Mammary microvascular endothelial cell (primary cell): Measurements from ENCODE around the gene TACO1. TPM values are rescaled to one million over a fixed set of nuclear protein-coding genes. Genes with fewer than 3 reads are reported as not detected.

Source experiments
- total RNA-seq: library from RNA; depleted of rRNA; stranded (reverse); fragments of >200 nt; gene quantifications from 2 replicates; pipeline ENCODE4 v1.2.3, GENCODE V29; 2015

Gene TACO1
- 26.3 and 31.8 TPM in 2 replicates for total RNA-seq

DNA sequence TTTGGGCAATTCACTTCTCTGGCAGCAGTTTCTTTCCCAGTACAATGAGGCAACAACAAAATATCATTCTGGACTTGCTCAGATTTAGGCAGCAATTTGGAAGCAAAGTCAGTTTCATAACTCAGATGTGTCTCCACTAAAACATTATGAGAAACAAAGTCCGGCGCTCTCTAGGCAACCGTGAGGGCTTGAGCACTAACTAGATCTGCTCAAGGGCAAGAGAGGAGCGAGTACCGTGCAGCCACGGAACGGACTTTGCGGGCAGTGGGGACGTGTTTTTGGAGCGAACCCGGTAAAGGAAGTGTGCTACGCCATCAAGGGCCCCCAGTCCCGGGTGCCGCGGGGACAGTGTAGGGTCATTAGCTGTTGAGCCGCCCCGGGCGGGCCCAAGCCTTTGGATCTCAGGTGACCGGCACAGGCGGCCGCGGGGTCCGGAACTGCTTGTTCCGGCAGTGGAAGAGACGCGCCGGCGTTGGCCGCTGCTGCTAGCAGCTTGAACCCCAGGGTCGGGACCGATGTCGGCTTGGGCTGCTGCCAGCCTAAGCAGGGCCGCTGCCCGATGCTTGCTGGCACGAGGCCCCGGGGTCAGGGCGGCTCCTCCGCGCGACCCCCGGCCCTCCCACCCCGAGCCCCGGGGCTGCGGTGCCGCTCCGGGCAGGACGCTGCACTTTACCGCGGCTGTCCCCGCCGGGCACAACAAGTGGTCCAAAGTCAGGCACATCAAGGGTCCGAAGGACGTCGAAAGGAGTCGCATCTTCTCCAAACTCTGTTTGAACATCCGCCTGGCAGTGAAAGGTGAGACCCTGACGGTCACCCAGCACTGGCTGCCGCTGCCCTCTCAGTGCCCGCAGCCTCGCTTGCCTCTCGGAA lies at the start of gene TACO1:
Gene TACO1 (plus strand): TSS at position 327 of the 870 bp plus-strand sequence. CDS start 189 bp downstream, at position 516.

GRCh38 chr17:63621684-63622573 lies 21.2 kb downstream of the TACO1 start, which contains the start of gene MAP3K3:
Gene MAP3K3 (plus strand): TSS chr17:63622417. CDS start chr17:63622760, 343 bp downstream.

Other genes with a start within 250 kb of the TACO1 start
- 13.3 and 18.6 TPM in 2 replicates for gene CYB561, start 154.6 kb upstream of the TACO1 start, total RNA-seq
- 13.5 and 15.8 TPM in 2 replicates for gene ACE, start 123.8 kb upstream of the TACO1 start, total RNA-seq
- 0.13 TPM in 1 of 2 replicates, not detected in the other for gene KCNH6, start 77.5 kb upstream of the TACO1 start, total RNA-seq
- 41.3 and 43.4 TPM in 2 replicates for gene DCAF7, start 50.4 kb upstream of the TACO1 start, total RNA-seq
- 48.4 and 57.5 TPM in 2 replicates for gene MAP3K3, start 21.5 kb downstream of the TACO1 start, total RNA-seq
- 30.8 and 53.5 TPM in 2 replicates for gene LIMD2, start 99.2 kb downstream of the TACO1 start, total RNA-seq
- 21.0 and 23.1 TPM in 2 replicates for gene STRADA, start 140.9 kb downstream of the TACO1 start, total RNA-seq
- gene CCDC47, start 172.7 kb downstream of the TACO1 start, total RNA-seq: 33.8 and 35.8 TPM in 2 replicates
- 33.0 and 35.4 TPM in 2 replicates for gene DDX42, start 173.3 kb downstream of the TACO1 start, total RNA-seq
- 80.3 and 89.9 TPM in 2 replicates for gene PSMC5, start 226.5 kb downstream of the TACO1 start, total RNA-seq
- 44.4 and 57.3 TPM in 2 replicates for gene FTSJ3, start 226.8 kb downstream of the TACO1 start, total RNA-seq
- 72.2 and 84.7 TPM in 2 replicates for gene SMARCD2, start 241.8 kb downstream of the TACO1 start, total RNA-seq